PC-3 (cell line): Measurements from ENCODE around the gene NAGLU. TPM values are rescaled to one million over a fixed set of nuclear protein-coding genes. Genes with fewer than 3 reads are reported as not detected.

Experiments used
- ATAC-seq: fragments of 200-7000 bp; cut with Tn5 transposase; 2 replicates; pipeline ENCODE4 v1.9.1; 2020; ENCODE audit warnings: mild to moderate bottlenecking, moderate library complexity
- BruUV-seq: library from RNA; stranded (reverse); fragments of 400-500 nt; replicated peaks from 2 replicates; lab custom pipeline; 2021; lab: Mats Ljungman, UMichigan
- CTCF ChIA-PET: fragments of 300-600 bp; sonication (Branson Sonifier 250); formaldehyde crosslinking; loops from one replicate; lab custom pipeline; 2022; ENCODE audit warnings: antibody characterized with exemption; lab: Charles Lee
- POLR2A ChIA-PET: fragments of 300-600 bp; sonication (Branson Sonifier 250); formaldehyde crosslinking; loops from one replicate; lab custom pipeline; 2022; ENCODE audit warnings: antibody characterized with exemption; ENCODE audit not compliant: unreplicated experiment; lab: Charles Lee
- DNase-seq: peaks from one replicate; pipeline ENCODE4 v3.0.0-alpha.2; 2015
- H2AFZ ChIP-seq: fragments of 300-600 bp; sonication (generic); 2 replicates; pipeline ENCODE4 v1.6.0; 2016; ENCODE audit warnings: antibody characterized with exemption, low read length
- H3F3A ChIP-seq: fragments of 300-600 bp; sonication (generic); one replicate; pipeline ENCODE4 v1.6.0; 2017; ENCODE audit warnings: antibody characterized with exemption, low read length, control low read depth, mild to moderate bottlenecking; ENCODE audit not compliant: unreplicated experiment
- H3K27ac ChIP-seq: fragments of 300-600 bp; sonication (generic); 2 replicates; pipeline ENCODE4 v1.5.1; 2016; ENCODE audit warnings: mild to moderate bottlenecking, low read length
- H3K27me3 ChIP-seq: fragments of 300-600 bp; sonication (generic); 2 replicates; pipeline ENCODE4 v1.6.1; 2016; ENCODE audit warnings: low read length, mixed read lengths
- H3K36me3 ChIP-seq: fragments of 300-600 bp; sonication (generic); 2 replicates; pipeline ENCODE4 v1.6.1; 2016; ENCODE audit warnings: low read depth, mixed run types, low read length, mixed read lengths
- H3K4me1 ChIP-seq: fragments of 300-600 bp; sonication (generic); 2 replicates; pipeline ENCODE4 v1.5.1; 2016; ENCODE audit warnings: low read length; ENCODE audit not compliant: insufficient read depth
- H3K4me2 ChIP-seq: fragments of 300-600 bp; sonication (generic); 2 replicates; pipeline ENCODE4 v1.6.0; 2016; ENCODE audit warnings: low read length
- H3K4me3 ChIP-seq: fragments of 300-600 bp; sonication (generic); 2 replicates; pipeline ENCODE4 v1.5.1; 2016; ENCODE audit warnings: mild to moderate bottlenecking, low read length, mixed read lengths
- H3K79me2 ChIP-seq: fragments of 300-600 bp; sonication (generic); 2 replicates; pipeline ENCODE4 v1.6.1; 2017; ENCODE audit warnings: low read length, mixed read lengths
- H3K9ac ChIP-seq: fragments of 300-600 bp; sonication (generic); 2 replicates; pipeline ENCODE4 v1.6.0; 2016; ENCODE audit warnings: mild to moderate bottlenecking, low read length
- H3K9me2 ChIP-seq: fragments of 300-600 bp; sonication (generic); replicated peaks from 2 replicates; pipeline ENCODE4 v1.6.1; 2016; ENCODE audit warnings: mixed run types, low read length, mixed read lengths
- H3K9me3 ChIP-seq: fragments of 300-600 bp; sonication (generic); 2 replicates; pipeline ENCODE4 v1.6.1; 2016; ENCODE audit warnings: low read length, mixed read lengths
- H4K20me1 ChIP-seq: fragments of 300-600 bp; sonication (generic); 2 replicates; pipeline ENCODE4 v1.6.1; 2016; ENCODE audit warnings: low read length, mixed read lengths
- EZH2 ChIP-seq: fragments of 300-600 bp; sonication (generic); IDR thresholded peaks from one replicate; pipeline ENCODE4 v1.6.1; 2017; ENCODE audit warnings: antibody characterized with exemption, mild to moderate bottlenecking, low read length; ENCODE audit not compliant: unreplicated experiment
- EZH2phosphoT487 ChIP-seq: fragments of 300-600 bp; sonication (generic); IDR thresholded peaks from 2 replicates; pipeline ENCODE4 v1.6.1; 2018; ENCODE audit warnings: mild to moderate bottlenecking, antibody characterized with exemption, low read length, borderline replicate concordance
- intact Hi-C: fragments of 100-400 bp; cut with micrococcal nuclease; formaldehyde crosslinking; loops from 2 replicates; pipeline ENCODE4 v1.9.0; 2023
- total RNA-seq: library from RNA; depleted of rRNA; stranded (reverse); fragments of >200 nt; gene quantifications from 2 replicates; pipeline ENCODE4 v1.2.3, GENCODE V29; 2014
- TF ChIP-seq, protein P1 (sequence below): fragments of 300-600 bp; sonication (generic); conservative IDR thresholded peaks from 2 replicates; pipeline ENCODE4 v1.5.1; 2017; ENCODE audit warnings: antibody characterized with exemption, low read depth, mild to moderate bottlenecking, low read length

Gene NAGLU
- total RNA-seq, 1 experiment from 2014 or later: 4.9 TPM

DNA sequence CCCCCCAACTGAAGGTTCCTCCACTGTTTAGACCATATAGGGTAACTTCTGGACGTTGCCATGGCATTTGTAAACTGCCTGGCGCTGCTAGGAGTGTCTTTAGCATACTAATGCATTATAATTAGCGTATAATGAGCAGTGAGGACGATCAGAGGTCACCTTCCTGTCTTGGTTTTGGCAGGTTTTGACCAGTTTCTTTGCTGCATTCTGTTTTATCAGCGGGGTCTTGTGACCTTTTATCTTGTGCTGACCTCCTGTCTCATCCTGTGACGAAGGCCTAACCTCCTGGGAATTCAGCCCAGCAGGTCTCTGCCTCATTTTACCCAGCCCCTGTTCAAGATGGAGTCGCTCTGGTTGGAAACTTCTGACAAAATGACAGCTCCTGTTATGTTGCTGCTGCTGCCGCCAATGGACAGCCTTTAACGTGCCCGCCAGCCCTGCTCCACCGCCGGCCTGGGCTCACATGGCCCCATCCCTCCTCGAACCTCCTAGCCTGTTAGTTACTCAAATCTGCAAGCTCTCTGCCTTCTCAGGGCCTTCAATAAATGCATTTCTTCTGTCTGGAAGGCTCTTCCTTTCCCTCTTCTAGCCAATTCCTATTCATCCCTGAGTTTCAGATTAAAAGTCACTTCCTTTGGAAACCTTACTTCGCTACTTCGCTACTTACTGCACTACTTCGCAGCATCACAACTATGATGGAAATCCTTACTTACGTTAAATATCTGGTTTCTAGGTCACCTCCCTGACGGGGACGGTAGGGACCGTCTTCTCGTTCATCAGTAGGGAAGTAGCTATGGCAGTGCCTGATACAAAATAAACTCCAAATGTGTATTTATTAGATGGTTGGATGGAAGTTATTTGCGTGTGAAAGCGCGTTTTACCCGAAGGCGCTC is 640 bp upstream of the NAGLU start:
- H3K9ac ChIP-seq: peak overlapping the region; percentile 58
- peak overlapping the region; percentile 23; the same call in 1 of the 2 replicates for H3K27ac ChIP-seq
- CTCF ChIA-PET: no interaction called here
- H3K36me3 ChIP-seq: no peaks in the 10 kb centered on the region
- peak overlapping the region; percentile 87 for H2AFZ ChIP-seq
- no peaks in the 10 kb centered on the region for H3K9me2 ChIP-seq
- H3K79me2 ChIP-seq: no peaks in the 10 kb centered on the region
- peak overlapping the region; percentile 65 for H3K4me3 ChIP-seq
- intact Hi-C loops: no loop called here
- POLR2A ChIA-PET: interaction anchor here (0.7 kb wide), 1 partner anchor 16 kb away, joined by 3 read pairs; no protein-coding TSS in a partner anchor
- TSS peak; percentile 96 for BruUV-seq
- TF ChIP-seq EZH2 (no peak), EZH2phosphoT487 (no peak)
- TF ChIP-seq, protein P1, sequence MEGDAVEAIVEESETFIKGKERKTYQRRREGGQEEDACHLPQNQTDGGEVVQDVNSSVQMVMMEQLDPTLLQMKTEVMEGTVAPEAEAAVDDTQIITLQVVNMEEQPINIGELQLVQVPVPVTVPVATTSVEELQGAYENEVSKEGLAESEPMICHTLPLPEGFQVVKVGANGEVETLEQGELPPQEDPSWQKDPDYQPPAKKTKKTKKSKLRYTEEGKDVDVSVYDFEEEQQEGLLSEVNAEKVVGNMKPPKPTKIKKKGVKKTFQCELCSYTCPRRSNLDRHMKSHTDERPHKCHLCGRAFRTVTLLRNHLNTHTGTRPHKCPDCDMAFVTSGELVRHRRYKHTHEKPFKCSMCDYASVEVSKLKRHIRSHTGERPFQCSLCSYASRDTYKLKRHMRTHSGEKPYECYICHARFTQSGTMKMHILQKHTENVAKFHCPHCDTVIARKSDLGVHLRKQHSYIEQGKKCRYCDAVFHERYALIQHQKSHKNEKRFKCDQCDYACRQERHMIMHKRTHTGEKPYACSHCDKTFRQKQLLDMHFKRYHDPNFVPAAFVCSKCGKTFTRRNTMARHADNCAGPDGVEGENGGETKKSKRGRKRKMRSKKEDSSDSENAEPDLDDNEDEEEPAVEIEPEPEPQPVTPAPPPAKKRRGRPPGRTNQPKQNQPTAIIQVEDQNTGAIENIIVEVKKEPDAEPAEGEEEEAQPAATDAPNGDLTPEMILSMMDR: no peak
- H3K9me3 ChIP-seq: no peaks in the 10 kb centered on the region
- H3K4me2 ChIP-seq: peak overlapping the region; percentile 85
- DNase-seq (no peak), ATAC-seq (no peak)
- no peaks in the 10 kb centered on the region for H3F3A ChIP-seq
- no peaks in the 10 kb centered on the region for H3K27me3 ChIP-seq
- H3K4me1 ChIP-seq: peaks cover 15% of the 10 kb centered on the region
- no peaks in the 10 kb centered on the region for H4K20me1 ChIP-seq

DNA sequence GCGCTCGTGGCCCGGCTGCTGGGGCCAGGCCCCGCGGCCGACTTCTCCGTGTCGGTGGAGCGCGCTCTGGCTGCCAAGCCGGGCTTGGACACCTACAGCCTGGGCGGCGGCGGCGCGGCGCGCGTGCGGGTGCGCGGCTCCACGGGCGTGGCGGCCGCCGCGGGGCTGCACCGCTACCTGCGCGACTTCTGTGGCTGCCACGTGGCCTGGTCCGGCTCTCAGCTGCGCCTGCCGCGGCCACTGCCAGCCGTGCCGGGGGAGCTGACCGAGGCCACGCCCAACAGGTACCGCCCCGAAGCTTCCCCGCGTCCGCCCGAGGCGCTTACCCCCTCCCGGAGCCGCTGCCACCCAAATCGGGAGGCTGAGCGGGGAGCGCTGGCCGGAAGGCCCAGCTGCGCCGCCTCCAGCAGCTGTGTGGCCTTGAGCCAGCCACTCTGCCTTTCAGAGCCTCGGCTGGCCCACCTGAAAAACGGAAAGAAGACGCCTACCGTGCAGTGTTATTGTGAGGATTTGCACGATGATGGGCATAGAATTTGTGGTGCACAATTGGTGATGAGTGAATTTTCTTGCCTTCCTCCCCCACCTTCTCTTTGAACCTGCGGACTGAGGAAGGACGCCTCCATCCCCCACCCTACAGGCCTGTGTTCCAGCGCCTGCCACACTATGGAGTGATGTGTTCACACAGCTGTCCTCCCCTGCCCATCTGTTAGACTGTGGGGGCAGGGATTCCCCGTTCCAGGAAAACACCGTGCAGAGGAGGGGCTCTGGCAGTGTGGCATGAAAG is 523 bp downstream of the NAGLU start:
- peak; percentile 66 for DNase-seq
- ChIA-PET POLR2A (interaction anchor here (0.6 kb wide), 2 partner anchors 17 to 18 kb away, joined by 4 read pairs; no protein-coding TSS in a partner anchor), CTCF (interaction anchor here (1.0 kb wide), 1 partner anchor 72 kb away, joined by 3 read pairs; no protein-coding TSS in a partner anchor)
- no peaks in the 10 kb centered on the region for H3K9me2 ChIP-seq
- BruUV-seq: TSS peak; percentile 50
- H3K4me1 ChIP-seq: peaks cover 19% of the 10 kb centered on the region
- H3K4me2 ChIP-seq: peak overlapping the region; percentile 85
- peak overlapping the region; percentile 52 for H3K9ac ChIP-seq
- peak; percentile 80 for ATAC-seq
- H2AFZ ChIP-seq: peak overlapping the region; percentile 72
- intact Hi-C loops: no loop called here
- peak overlapping the region; percentile 68 for H3K4me3 ChIP-seq
- H3K27ac ChIP-seq: no peak overlapping the region
- no peaks in the 10 kb centered on the region for H3K9me3 ChIP-seq
- no peaks in the 10 kb centered on the region for H3F3A ChIP-seq
- no peaks in the 10 kb centered on the region for H3K36me3 ChIP-seq
- no peaks in the 10 kb centered on the region for H4K20me1 ChIP-seq
- H3K79me2 ChIP-seq: no peaks in the 10 kb centered on the region
- no peak for TF ChIP-seq EZH2
- TF ChIP-seq EZH2phosphoT487: no peak
- TF ChIP-seq, protein P1: no peak
- H3K27me3 ChIP-seq: no peaks in the 10 kb centered on the region
